ENCODE results near the gene TNRC6B.
"Not testable (repeated sequence)": the region's sequence is repeated elsewhere in the genome, so short reads cannot be mapped to it uniquely, and the experiment has no call there.

TNRC6B gene

GRCh38 chr22:40211476-40212054 is 33.8 kb downstream of the TNRC6B start:
- no peak for DNase-seq

DNA sequence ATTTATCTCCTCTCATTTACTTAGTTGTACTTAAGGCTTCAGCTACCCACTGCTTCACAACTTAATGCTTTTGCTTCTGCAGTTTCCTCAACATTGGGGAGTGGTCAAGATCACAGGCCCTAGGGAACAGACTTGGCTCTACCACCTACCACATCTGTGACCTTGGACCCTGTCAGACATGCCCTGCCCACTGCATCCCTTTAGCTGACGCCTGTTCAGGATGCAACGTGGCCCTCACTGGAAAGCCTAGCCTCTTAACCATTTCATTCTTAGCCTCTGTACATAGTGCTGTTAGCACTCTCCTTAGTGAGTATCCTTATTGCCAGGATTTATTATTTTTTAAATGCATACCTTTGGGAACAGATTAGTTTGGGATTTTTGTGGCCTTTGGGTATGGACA is 34.4 kb downstream of the TNRC6B start:
- DNase-seq: no peak

- DNase-seq: no peak
Measured at GRCh38 chr22:40213478-40213877, 35.8 kb downstream of the TNRC6B start.

DNA sequence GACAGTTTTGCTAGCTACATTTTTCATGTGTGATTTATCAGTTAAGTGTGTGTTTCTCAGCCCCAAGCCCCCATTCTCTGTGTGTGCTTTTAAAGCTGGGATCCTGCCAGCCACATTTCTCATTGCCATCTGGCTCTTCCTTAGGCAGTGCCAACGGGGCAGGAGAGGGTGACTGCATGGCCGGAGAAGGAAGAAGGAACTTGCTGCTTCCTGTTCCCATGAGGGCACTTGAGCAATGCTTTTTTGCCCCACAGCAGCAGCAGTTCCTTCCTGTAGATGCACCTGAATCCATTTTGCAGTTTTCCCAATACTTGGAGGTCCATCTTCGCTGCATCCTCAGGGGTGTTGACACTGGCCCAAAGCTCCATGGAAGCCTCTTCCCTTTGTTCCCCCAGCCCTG is 37.5 kb downstream of the TNRC6B start:
- DNase-seq: no peak

- no peak for DNase-seq
Measured at GRCh38 chr22:40216041-40216756, 38.5 kb downstream of the TNRC6B start.

- no peak for DNase-seq
Measured at GRCh38 chr22:40218152-40218551, 40.4 kb downstream of the TNRC6B start.

DNA sequence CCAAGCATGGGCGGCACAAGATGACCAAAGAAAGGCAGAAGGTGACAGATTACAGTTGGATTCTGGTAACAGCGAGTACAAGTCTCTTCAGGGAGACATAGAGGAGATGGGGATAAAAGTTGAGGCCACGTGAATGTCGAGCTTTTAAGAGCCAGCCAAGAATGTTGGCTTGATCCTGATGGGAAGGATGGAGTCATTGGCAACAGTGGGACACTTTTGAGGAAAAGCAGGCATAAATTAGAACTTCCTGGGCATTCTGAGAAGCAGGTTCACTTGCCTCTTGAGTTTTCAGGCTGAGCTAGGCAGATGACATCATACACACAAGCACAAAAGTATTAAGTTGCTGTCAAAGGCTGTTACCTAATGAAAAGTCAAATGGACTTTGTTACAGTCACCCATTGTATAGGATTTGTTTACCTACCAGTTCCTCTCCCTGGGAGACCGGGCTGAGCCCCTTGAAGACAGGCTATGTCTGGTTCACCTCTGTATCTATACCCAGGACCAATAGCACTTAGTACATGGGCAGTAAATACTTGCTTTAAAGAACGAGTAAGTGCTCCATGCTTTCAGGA is 41.1 kb downstream of the TNRC6B start:
- no peak for DNase-seq

- DNase-seq: no peak
Measured at GRCh38 chr22:40220316-40221054, 42.8 kb downstream of the TNRC6B start.

- no peak for DNase-seq
Measured at GRCh38 chr22:40221055-40221414, 43.3 kb downstream of the TNRC6B start.

GRCh38 chr22:40222979-40223378 is 45.3 kb downstream of the TNRC6B start:
- DNase-seq: not testable (repeated sequence)

DNA sequence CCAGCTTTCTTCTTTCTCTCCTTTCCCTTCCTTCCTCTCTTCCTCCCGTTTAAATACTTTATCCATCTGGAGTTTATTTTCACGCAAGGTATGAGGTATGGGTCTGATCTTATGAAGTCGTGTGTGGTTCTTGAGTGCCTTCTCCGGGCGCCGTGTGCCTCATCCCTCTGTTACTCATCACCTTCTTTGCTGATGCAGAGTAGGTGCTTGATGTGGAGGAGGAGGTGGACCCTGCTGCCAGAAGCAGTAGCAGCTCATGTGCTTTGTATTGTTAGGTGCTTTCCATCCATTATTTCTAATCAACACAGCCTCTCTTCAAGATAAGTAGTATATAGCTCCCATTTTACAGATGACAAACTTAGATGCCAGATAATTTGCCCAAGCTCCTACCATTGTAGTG is 47.0 kb downstream of the TNRC6B start:
- DNase-seq: no peak

GRCh38 chr22:40226620-40227019 is 48.9 kb downstream of the TNRC6B start:
- DNase-seq: no peak

- DNase-seq: no peak
Measured at GRCh38 chr22:40231618-40232313, 54.0 kb downstream of the TNRC6B start.

DNA sequence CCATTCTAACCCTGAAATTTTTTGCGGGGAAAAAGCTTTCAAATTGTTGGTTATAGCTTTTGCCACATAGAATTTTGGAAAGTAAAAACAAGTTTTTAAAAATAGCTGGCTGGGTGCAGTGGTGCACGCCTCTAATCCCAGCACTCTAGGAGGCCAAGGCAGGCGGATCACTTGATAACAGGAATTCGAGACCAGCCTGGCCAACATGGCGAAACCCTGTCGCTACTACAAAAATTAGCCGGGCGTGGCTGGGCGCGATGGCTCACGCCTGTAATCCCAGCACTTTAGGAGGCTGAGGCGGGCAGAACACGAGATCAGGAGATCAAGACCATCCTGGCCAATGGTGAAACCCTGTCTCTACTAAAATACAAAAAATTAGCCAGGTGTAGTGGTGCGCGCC is 54.9 kb downstream of the TNRC6B start:
- DNase-seq: no peak

DNA sequence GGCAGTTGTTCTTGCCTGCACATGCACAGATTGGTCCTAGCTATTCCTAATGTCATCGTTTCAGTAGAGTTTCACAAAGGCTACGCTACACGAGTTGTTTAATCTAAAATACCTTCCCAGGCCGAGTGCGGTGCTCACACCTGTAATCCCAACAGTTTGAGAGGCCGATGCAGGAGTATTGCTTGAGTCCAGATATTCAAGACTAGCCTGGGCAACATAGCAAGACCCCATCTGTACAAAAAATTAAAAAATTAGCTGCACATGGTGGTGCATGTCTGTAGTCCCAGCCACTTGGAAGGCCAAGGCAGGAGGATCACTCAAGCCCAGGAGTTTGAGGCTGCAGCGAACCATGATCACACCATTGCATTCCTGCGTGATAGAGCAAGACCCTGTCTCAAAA is 56.2 kb downstream of the TNRC6B start:
- no peak for DNase-seq

- DNase-seq: no peak
Measured at GRCh38 chr22:40234658-40235057, 56.9 kb downstream of the TNRC6B start.

DNA sequence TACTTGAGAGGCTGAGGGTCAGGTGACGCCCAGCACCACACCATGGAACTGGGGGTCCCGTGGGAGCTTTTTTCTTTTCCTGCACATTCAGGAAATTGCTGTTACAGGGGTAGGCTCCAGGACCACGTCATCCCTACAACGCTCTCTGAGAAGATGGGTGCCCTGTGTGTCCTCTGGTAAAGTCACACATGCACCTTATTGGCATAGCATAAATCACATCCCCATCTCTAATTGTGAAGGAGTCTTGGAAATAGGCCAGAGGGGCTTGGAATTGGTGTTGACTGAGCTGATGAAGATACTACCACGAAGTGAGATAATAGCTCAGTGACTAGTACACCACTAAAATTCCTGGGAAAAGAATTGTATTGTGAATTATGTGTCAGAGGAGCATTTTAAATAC is 57.6 kb downstream of the TNRC6B start:
- DNase-seq: no peak

DNA sequence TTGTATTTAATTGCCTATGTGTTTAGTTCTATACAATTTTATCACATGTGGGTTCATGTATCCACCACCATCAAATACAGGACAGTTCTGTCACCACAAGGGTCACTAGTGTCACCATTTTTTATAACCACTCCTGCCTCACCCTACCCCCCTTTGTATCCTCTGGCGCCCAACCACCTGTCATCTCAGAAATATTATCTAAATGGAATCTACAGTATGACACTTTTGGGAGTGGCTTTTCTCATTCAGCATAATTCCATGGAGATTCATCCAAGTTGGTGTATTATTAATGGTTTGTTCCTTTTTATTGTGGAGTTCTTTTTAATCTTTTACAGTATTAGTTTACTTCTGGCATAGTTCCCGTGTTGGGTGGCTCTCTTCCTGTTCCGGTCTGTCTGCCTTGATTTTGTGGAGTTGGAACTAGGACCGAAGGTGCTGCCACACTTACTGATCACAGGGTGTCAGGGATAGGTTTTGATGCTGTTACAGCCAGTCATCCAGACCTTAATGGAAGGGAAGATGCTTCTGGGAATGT is 58.5 kb downstream of the TNRC6B start:
- no peak for DNase-seq

GRCh38 chr22:40237241-40237640 is 59.5 kb downstream of the TNRC6B start:
- no peak for DNase-seq

DNA sequence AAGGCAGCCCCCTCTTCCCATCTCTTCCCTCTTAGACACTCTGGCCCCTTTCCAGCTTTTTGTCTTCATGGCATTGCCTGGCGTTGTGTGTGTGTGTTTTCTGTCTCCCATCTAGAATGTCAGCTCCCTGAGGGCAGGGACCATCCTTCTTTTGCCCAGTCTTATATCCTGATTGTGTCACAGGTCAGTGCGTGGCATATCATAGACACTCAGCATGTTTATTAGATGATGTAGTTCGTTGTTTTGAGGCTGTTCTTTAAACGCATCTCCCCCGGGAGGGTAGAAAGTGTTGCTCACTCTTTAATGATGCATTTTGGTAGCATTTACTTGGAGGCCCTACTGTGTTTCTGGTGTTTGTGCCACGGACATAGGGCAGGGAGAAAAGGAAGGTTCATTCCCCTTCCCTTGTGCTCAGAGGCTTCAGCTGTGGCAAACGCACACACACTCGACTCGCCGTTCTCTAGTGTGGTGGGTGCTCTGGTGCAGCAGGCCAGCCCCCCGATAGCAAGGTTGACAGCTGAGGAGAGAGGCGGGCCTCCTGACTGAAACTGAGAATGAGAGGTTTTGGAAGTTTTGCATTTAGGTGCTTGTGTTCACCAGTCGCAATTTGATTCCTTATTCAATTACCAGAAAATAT is 60.2 kb downstream of the TNRC6B start:
- no peak for DNase-seq

- DNase-seq: no peak
Measured at GRCh38 chr22:40238425-40239344, 61.0 kb downstream of the TNRC6B start.

Measured in right kidney (tissue), 1 donor.